ENCODE data around the gene EXOG. TPM values are rescaled to one million over a fixed set of nuclear protein-coding genes. Genes with fewer than 3 reads are reported as not detected.

EXOG gene
- total and polyA plus RNA-seq, 11 donors = 18.3 to 35.9 (median 25.0) TPM

DNA sequence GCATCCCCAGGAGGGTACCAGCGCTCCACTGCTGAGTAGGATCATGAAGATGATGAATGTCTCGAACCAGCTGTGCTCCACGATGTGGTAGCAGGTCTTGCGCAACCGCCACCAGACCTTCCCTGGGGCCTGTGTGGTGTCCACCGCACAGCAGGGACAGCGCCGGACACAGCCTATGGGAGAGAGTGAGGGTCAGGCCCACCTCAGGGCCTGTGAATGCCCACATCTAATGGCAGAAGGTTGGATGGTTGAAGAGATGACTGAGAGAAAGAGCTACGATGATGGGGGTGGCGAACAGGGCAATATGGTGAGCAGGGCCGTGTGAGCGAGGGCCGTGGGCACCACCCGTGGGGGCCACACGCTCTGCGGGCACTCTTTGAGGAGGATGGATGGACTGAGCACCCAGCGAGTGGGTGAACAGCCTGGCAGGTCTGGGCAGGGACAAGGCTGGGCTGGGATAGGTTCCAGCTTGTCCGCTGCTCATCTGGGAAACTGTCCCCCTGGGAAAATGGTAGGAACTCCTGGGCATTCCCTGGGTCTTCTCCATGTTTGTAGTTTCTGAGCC is 79.2 kb downstream of the EXOG start:
- Histone ChIP-seq H3K9me3 (peaks cover 0 to 24% (median 0%) of the 10 kb centered on the region in 12 donors), H3K4me3 (no peak overlapping the region), H3K4me1 (peaks cover 0 to 58% (median 29%) of the 10 kb centered on the region in 12 donors), H3K27ac (peak overlapping the region in 7 of 12 donors; percentile 6 to 69 (median 39)), H3K36me3 (peaks cover 0 to 41% (median 0%) of the 10 kb centered on the region in 9 donors), H3K27me3 (no peaks in the 10 kb centered on the region)
- no peak for ATAC-seq
- no peak for TF ChIP-seq POLR2A (IDR thresholded peaks at IDR 0.05)
- TF ChIP-seq, protein P1, sequence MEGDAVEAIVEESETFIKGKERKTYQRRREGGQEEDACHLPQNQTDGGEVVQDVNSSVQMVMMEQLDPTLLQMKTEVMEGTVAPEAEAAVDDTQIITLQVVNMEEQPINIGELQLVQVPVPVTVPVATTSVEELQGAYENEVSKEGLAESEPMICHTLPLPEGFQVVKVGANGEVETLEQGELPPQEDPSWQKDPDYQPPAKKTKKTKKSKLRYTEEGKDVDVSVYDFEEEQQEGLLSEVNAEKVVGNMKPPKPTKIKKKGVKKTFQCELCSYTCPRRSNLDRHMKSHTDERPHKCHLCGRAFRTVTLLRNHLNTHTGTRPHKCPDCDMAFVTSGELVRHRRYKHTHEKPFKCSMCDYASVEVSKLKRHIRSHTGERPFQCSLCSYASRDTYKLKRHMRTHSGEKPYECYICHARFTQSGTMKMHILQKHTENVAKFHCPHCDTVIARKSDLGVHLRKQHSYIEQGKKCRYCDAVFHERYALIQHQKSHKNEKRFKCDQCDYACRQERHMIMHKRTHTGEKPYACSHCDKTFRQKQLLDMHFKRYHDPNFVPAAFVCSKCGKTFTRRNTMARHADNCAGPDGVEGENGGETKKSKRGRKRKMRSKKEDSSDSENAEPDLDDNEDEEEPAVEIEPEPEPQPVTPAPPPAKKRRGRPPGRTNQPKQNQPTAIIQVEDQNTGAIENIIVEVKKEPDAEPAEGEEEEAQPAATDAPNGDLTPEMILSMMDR (IDR thresholded peaks at IDR 0.05) = no peak
- intact Hi-C loops (cut with DNase I) = loop anchor here in 4 of 10 donors (5.0 kb wide), 3 partner anchors 33 to 72 kb away; partner anchors contain the start of gene SCN5A (in 2 of the 4)
- 86 to 90% (median 89%) methylated on average over 18 of the region's 18 CpGs for WGBS, 4 donors
- DNase-seq = peak in 2 of 5 donors; percentile 3 to 16

Other genes starting within 250 kb of the EXOG start
- under 1 TPM in 4 of 9 donors, not detected in 5; 0.09 to 0.24 (median 0.13) TPM for gene SLC22A13, start 230.5 kb upstream of the EXOG start, total RNA-seq
- under 1 TPM; 0.07 to 0.23 TPM for gene SLC22A13, start 230.5 kb upstream of the EXOG start, polyA plus RNA-seq
- gene SLC22A14, start 214.0 kb upstream of the EXOG start, total RNA-seq = under 1 TPM in 2 of 9 donors, not detected in 7; 0.13 to 0.14 TPM
- gene SLC22A14, start 214.0 kb upstream of the EXOG start, polyA plus RNA-seq = under 1 TPM; 0.06 to 0.11 TPM
- gene XYLB, start 149.6 kb upstream of the EXOG start, total RNA-seq = 1 to 10 TPM in 5 of 9 donors, under 1 TPM in 4; 0.35 to 2.9 (median 1.3) TPM
- gene XYLB, start 149.6 kb upstream of the EXOG start, polyA plus RNA-seq = under 1 TPM; 0.23 to 0.42 TPM
- 10 to 100 TPM in 1 of 9 donors, 1 to 10 TPM in 8; 3.5 to 12.4 (median 6.2) TPM for gene ACVR2B, start 42.5 kb upstream of the EXOG start, total RNA-seq
- 1 to 10 TPM; 1.3 to 1.5 TPM for gene ACVR2B, start 42.5 kb upstream of the EXOG start, polyA plus RNA-seq
- 100 to 1,000 TPM; 133 to 242 (median 198) TPM for gene SCN5A, start 153.3 kb downstream of the EXOG start, total RNA-seq
- gene SCN5A, start 153.3 kb downstream of the EXOG start, polyA plus RNA-seq = 10 to 100 TPM; 88.4 to 92.5 TPM